Endothelial cell (in vitro differentiated cells): ENCODE results near the gene ESD. TPM values are rescaled to one million over a fixed set of nuclear protein-coding genes. Genes with fewer than 3 reads are reported as not detected.

Experiments
- DNase-seq: peaks from one replicate; pipeline ENCODE4 v3.0.0; 2021; ENCODE audit warnings: low spot score
- H3K27ac Mint-ChIP-seq: one replicate; pipeline ENCODE4 v1.8.0; 2021; ENCODE audit warnings: mixed read lengths, inconsistent platforms; ENCODE audit not compliant: unreplicated experiment
- H3K27me3 Mint-ChIP-seq: one replicate; pipeline ENCODE4 v1.8.0; 2021; ENCODE audit warnings: mild to moderate bottlenecking, moderate library complexity, mixed read lengths, inconsistent platforms; ENCODE audit not compliant: unreplicated experiment
- H3K36me3 Mint-ChIP-seq: one replicate; pipeline ENCODE4 v1.8.0; 2021; ENCODE audit warnings: mild to moderate bottlenecking, low read depth, mixed read lengths, inconsistent platforms; ENCODE audit not compliant: unreplicated experiment
- H3K4me1 Mint-ChIP-seq: one replicate; pipeline ENCODE4 v1.8.0; 2021; ENCODE audit warnings: mild to moderate bottlenecking, mixed read lengths, inconsistent platforms; ENCODE audit not compliant: unreplicated experiment
- H3K4me3 Mint-ChIP-seq: one replicate; pipeline ENCODE4 v1.8.0; 2021; ENCODE audit warnings: mild to moderate bottlenecking, mixed read lengths, inconsistent platforms; ENCODE audit not compliant: unreplicated experiment
- H3K9me3 Mint-ChIP-seq: one replicate; pipeline ENCODE4 v1.8.0; 2021; ENCODE audit warnings: mixed read lengths, inconsistent platforms; ENCODE audit not compliant: unreplicated experiment
- CTCF ChIP-seq: fragments of 200-600 bp; sonication (generic); IDR thresholded peaks from one replicate; pipeline ENCODE4 v1.5.0; 2021; ENCODE audit warnings: antibody characterized with exemption; ENCODE audit not compliant: unreplicated experiment
- total RNA-seq: library from RNA; stranded (reverse); fragmentation: NEBNext Ultra II Directional; extraction: Animal tissue kit (Norgen Biotek cat#: 25700); gene quantifications from one replicate; pipeline ENCODE4 v1.2.1, GENCODE V29; 2021; ENCODE audit not compliant: unreplicated experiment

The ESD gene
- total RNA-seq, 1 donor from 2014 or later = 90.9 TPM

- Mint-ChIP-seq H3K36me3 (peaks cover 45% of the 10 kb centered on the region), H3K9me3 (no peaks in the 10 kb centered on the region), H3K27me3 (peaks cover 5% of the 10 kb centered on the region), H3K4me1 (no peaks in the 10 kb centered on the region), H3K27ac (no peak overlapping the region), H3K4me3 (peak overlapping the region; percentile 1)
- no peak for DNase-seq
- TF ChIP-seq CTCF = no peak
Measured at GRCh38 chr13:46731535-46731934, 65.4 kb downstream of the ESD start.

GRCh38 chr13:46728777-46729176, 68.2 kb downstream of the ESD start:
- DNase-seq = peak; percentile 10
- Mint-ChIP-seq H3K36me3 (peaks cover 62% of the 10 kb centered on the region), H3K9me3 (no peaks in the 10 kb centered on the region), H3K4me1 (no peaks in the 10 kb centered on the region), H3K4me3 (peak overlapping the region; percentile 51), H3K27ac (no peak overlapping the region), H3K27me3 (peaks cover 4% of the 10 kb centered on the region)
- no peak for TF ChIP-seq CTCF

GRCh38 chr13:46726347-46726746, 70.6 kb downstream of the ESD start:
- TF ChIP-seq CTCF = no peak
- H3K36me3 Mint-ChIP-seq = peaks cover 60% of the 10 kb centered on the region
- H3K4me3 Mint-ChIP-seq = no peak overlapping the region
- no peaks in the 10 kb centered on the region for H3K4me1 Mint-ChIP-seq
- no peak overlapping the region for H3K27ac Mint-ChIP-seq
- H3K9me3 Mint-ChIP-seq = no peaks in the 10 kb centered on the region
- H3K27me3 Mint-ChIP-seq = peaks cover 4% of the 10 kb centered on the region
- no peak for DNase-seq

Other genes with a start within 250 kb of the ESD start
- 45.6 TPM for gene LRCH1, start 244.0 kb downstream of the ESD start, total RNA-seq
- gene HTR2A, start 99.9 kb upstream of the ESD start, total RNA-seq = not detected